ENCODE measurements around the gene TMEM179. TPM values are rescaled to one million over a fixed set of nuclear protein-coding genes. Genes with fewer than 3 reads are reported as not detected.

The TMEM179 gene
- total RNA-seq, 1 experiment from 2014 or later = not detected

GRCh38 chr14:104544362-104544961, 60.1 kb downstream of the TMEM179 start:
- Histone ChIP-seq H3K27me3 (replicated peaks; ENCODE audit: control insufficient read depth, insufficient read depth, low read length) (peaks cover 6% of the 10 kb centered on the region), H3K4me1 (no peaks in the 10 kb centered on the region), H3K36me3 (ENCODE audit: control insufficient read depth, insufficient read depth, low read length) (no peaks in the 10 kb centered on the region), H3K9me3 (no peaks in the 10 kb centered on the region), H3K4me3 (ENCODE audit: low read depth, low read length) (no peak overlapping the region)
- CTCF ChIA-PET = no interaction called here
- no peak for DNase-seq
- POLR2A ChIA-PET = no interaction called here
- no peak overlapping the region for H3K4me3 Mint-ChIP-seq (ENCODE audit: unreplicated experiment)
- no peaks in the 10 kb centered on the region for H3K36me3 Mint-ChIP-seq (ENCODE audit: insufficient read depth, unreplicated experiment)
- H3K27me3 Mint-ChIP-seq (ENCODE audit: insufficient read depth, unreplicated experiment) = peaks cover 40% of the 10 kb centered on the region
- no peak for TF ChIP-seq CTCF (IDR thresholded peaks at IDR 0.05; ENCODE audit: insufficient read depth in 1 of 2, low read depth in 1 of 2, low read length in 1 of 2, severe bottlenecking in 1 of 2, unreplicated experiment in 1 of 2)
- BruUV-seq (replicated peaks) = no TSS peak
- H3K9me3 Mint-ChIP-seq (ENCODE audit: unreplicated experiment) = no peaks in the 10 kb centered on the region
- H3K27ac Mint-ChIP-seq (ENCODE audit: unreplicated experiment) = no peak overlapping the region
- peaks cover 7% of the 10 kb centered on the region for H3K4me1 Mint-ChIP-seq (ENCODE audit: low read depth, unreplicated experiment)
- intact Hi-C loops (cut with micrococcal nuclease; ENCODE audit: unreplicated experiment) = no loop called here

GRCh38 chr14:104542871-104543830, 61.4 kb downstream of the TMEM179 start:
- POLR2A ChIA-PET = no interaction called here
- H3K4me1 Mint-ChIP-seq (ENCODE audit: low read depth, unreplicated experiment) = peaks cover 7% of the 10 kb centered on the region
- no peak overlapping the region for H3K4me3 Mint-ChIP-seq (ENCODE audit: unreplicated experiment)
- BruUV-seq (replicated peaks) = no TSS peak
- Histone ChIP-seq H3K9me3 (no peaks in the 10 kb centered on the region), H3K4me3 (ENCODE audit: low read depth, low read length) (no peak overlapping the region), H3K36me3 (ENCODE audit: control insufficient read depth, insufficient read depth, low read length) (no peaks in the 10 kb centered on the region), H3K27me3 (replicated peaks; ENCODE audit: control insufficient read depth, insufficient read depth, low read length) (peaks cover 3% of the 10 kb centered on the region), H3K4me1 (no peaks in the 10 kb centered on the region)
- peaks cover 40% of the 10 kb centered on the region for H3K27me3 Mint-ChIP-seq (ENCODE audit: insufficient read depth, unreplicated experiment)
- no peak overlapping the region for H3K27ac Mint-ChIP-seq (ENCODE audit: unreplicated experiment)
- CTCF ChIA-PET = no interaction called here
- intact Hi-C loops (cut with micrococcal nuclease; ENCODE audit: unreplicated experiment) = no loop called here
- H3K9me3 Mint-ChIP-seq (ENCODE audit: unreplicated experiment) = no peaks in the 10 kb centered on the region
- no peaks in the 10 kb centered on the region for H3K36me3 Mint-ChIP-seq (ENCODE audit: insufficient read depth, unreplicated experiment)
- no peak for TF ChIP-seq CTCF (IDR thresholded peaks at IDR 0.05; ENCODE audit: insufficient read depth in 1 of 2, low read depth in 1 of 2, low read length in 1 of 2, severe bottlenecking in 1 of 2, unreplicated experiment in 1 of 2)
- DNase-seq = no peak

- H3K4me3 ChIP-seq (ENCODE audit: low read depth, low read length) = no peak overlapping the region
- POLR2A ChIA-PET = no interaction called here
- H3K36me3 ChIP-seq (ENCODE audit: control insufficient read depth, insufficient read depth, low read length) = no peaks in the 10 kb centered on the region
- no peaks in the 10 kb centered on the region for H3K9me3 ChIP-seq
- peaks cover 7% of the 10 kb centered on the region for H3K4me1 Mint-ChIP-seq (ENCODE audit: low read depth, unreplicated experiment)
- H3K9me3 Mint-ChIP-seq (ENCODE audit: unreplicated experiment) = no peaks in the 10 kb centered on the region
- no peak overlapping the region for H3K4me3 Mint-ChIP-seq (ENCODE audit: unreplicated experiment)
- H3K36me3 Mint-ChIP-seq (ENCODE audit: insufficient read depth, unreplicated experiment) = no peaks in the 10 kb centered on the region
- intact Hi-C loops (cut with micrococcal nuclease; ENCODE audit: unreplicated experiment) = no loop called here
- no TSS peak for BruUV-seq (replicated peaks)
- CTCF ChIA-PET = no interaction called here
- peaks cover 3% of the 10 kb centered on the region for H3K27me3 ChIP-seq (replicated peaks; ENCODE audit: control insufficient read depth, insufficient read depth, low read length)
- no peaks in the 10 kb centered on the region for H3K4me1 ChIP-seq
- no peak overlapping the region for H3K27ac Mint-ChIP-seq (ENCODE audit: unreplicated experiment)
- no peak for TF ChIP-seq CTCF (IDR thresholded peaks at IDR 0.05; ENCODE audit: insufficient read depth in 1 of 2, low read depth in 1 of 2, low read length in 1 of 2, severe bottlenecking in 1 of 2, unreplicated experiment in 1 of 2)
- H3K27me3 Mint-ChIP-seq (ENCODE audit: insufficient read depth, unreplicated experiment) = peaks cover 38% of the 10 kb centered on the region
- DNase-seq = no peak
Observed at GRCh38 chr14:104541905-104542465, 62.6 kb downstream of the TMEM179 start.

Measured in Caco-2 (cell line).